Pulmonary artery endothelial cell (primary cell): ENCODE measurements around the gene P2RX6. TPM values are rescaled to one million over a fixed set of nuclear protein-coding genes. Genes with fewer than 3 reads are reported as not detected.
"Not testable (repeated sequence)": the region's sequence is repeated elsewhere in the genome, so short reads cannot be mapped to it uniquely, and the experiment has no call there.

Experiments
- DNase-seq: peaks from one replicate; pipeline ENCODE4 v3.0.0-alpha.2; 2011; ENCODE audit warnings: low read depth, low spot score
- total RNA-seq: library from RNA; depleted of rRNA; stranded (reverse); fragments of >200 nt; gene quantifications from 2 replicates; pipeline ENCODE4 v1.2.3, GENCODE V29; 2014

Gene P2RX6
- total RNA-seq, 1 donor from 2014 or later, result 0.07 TPM

GRCh38 chr22:21031545-21032036 is 16.6 kb downstream of the P2RX6 start:
- no peak for DNase-seq

- no peak for DNase-seq
Measured at GRCh38 chr22:21032037-21032867, 17.3 kb downstream of the P2RX6 start, which contains the start of gene SLC7A4. Gene SLC7A4, minus strand, starts transcription at chr22:21032561. Its CDS starts 749 bp downstream, at chr22:21031812.

- DNase-seq, result no peak
Measured at GRCh38 chr22:21032868-21033688, 18.1 kb downstream of the P2RX6 start.

- DNase-seq, result no peak
Measured at GRCh38 chr22:21033895-21034294, 18.9 kb downstream of the P2RX6 start.

GRCh38 chr22:21034989-21035388 is 20.0 kb downstream of the P2RX6 start:
- no peak for DNase-seq

- DNase-seq, result no peak
Measured at GRCh38 chr22:21038405-21038804, 23.4 kb downstream of the P2RX6 start.

GRCh38 chr22:21039158-21039557 is 24.2 kb downstream of the P2RX6 start:
- not testable (repeated sequence) for DNase-seq

GRCh38 chr22:21041937-21042336 is 27.0 kb downstream of the P2RX6 start:
- DNase-seq, result no peak

GRCh38 chr22:21042978-21043859 is 28.3 kb downstream of the P2RX6 start:
- no peak for DNase-seq

GRCh38 chr22:21043860-21044535 is 29.0 kb downstream of the P2RX6 start:
- no peak for DNase-seq

- no peak for DNase-seq
Measured at GRCh38 chr22:21044931-21045584, 30.1 kb downstream of the P2RX6 start.

- peak; percentile 57 for DNase-seq
Measured at GRCh38 chr22:21045585-21046294, 30.8 kb downstream of the P2RX6 start, which contains the start of gene LRRC74B. Gene LRRC74B, plus strand, starts transcription at chr22:21045946. Its CDS starts 41 bp downstream, at chr22:21045987.

- DNase-seq, result no peak
Measured at GRCh38 chr22:21047035-21047661, 32.2 kb downstream of the P2RX6 start.

GRCh38 chr22:21047730-21048129 is 32.8 kb downstream of the P2RX6 start:
- DNase-seq, result no peak

- DNase-seq, result not testable (repeated sequence)
Measured at GRCh38 chr22:21048448-21048847, 33.5 kb downstream of the P2RX6 start.

GRCh38 chr22:21048965-21049364 is 34.0 kb downstream of the P2RX6 start:
- DNase-seq, result not testable (repeated sequence)

GRCh38 chr22:21051145-21051830 is 36.3 kb downstream of the P2RX6 start:
- no peak for DNase-seq

GRCh38 chr22:21051831-21052400 is 37.0 kb downstream of the P2RX6 start:
- no peak for DNase-seq
